ENCODE measurements around the gene PORCN. TPM values are rescaled to one million over a fixed set of nuclear protein-coding genes. Genes with fewer than 3 reads are reported as not detected.

The PORCN gene
- total and polyA plus RNA-seq, 2 of the 13 experiments (the other 11 are each of a cell fraction or from before 2014, with no cell fraction given) = 3.9 to 5.8 TPM

DNA sequence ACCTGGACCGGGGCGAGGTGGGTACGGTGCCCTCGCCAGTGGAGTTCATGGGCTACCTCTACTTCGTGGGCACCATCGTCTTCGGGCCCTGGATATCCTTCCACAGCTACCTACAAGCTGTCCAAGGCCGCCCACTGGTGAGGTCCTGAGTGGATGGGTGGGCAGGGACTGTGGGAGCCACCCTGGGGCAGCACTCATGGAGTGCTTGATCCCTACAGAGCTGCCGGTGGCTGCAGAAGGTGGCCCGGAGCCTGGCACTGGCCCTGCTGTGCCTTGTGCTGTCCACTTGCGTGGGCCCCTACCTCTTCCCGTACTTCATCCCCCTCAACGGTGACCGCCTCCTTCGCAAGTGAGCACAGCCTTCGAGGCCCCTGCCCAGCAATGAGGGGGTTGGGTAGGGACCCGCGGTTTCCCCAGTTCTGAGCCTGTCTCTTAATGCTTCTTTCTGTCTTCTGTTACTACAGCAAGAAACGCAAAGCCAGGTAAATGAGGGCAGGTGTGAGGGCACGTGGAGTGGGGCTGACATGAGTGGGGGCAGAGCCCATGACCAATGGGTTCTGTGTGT lies 3.7 kb downstream of the PORCN start:
- intact Hi-C loops (cut with micrococcal nuclease; ENCODE audit: unreplicated experiment) (no loop called here), in situ Hi-C loops (cut with HindIII; ENCODE audit: extremely low pct_ligation_motif_present, low pct_unique_long_range_greater_than_20kb) (no loop called here)
- H3K9ac ChIP-seq (ENCODE audit: insufficient read depth, low read depth, low read length) = no peak overlapping the region
- WGBS (ENCODE audit: low lambda C conversion rate) = 87% methylated on average over 8 of the region's 20 CpGs
- H3K27ac ChIP-seq (ENCODE audit: extremely low read length, insufficient read depth, low read length) = no peak overlapping the region
- H2AFZ ChIP-seq (ENCODE audit: low read length) = no peak overlapping the region
- FAIRE-seq (no peak), ATAC-seq (no peak), DNase-seq (ENCODE audit: low spot score) (no peak)
- H3K4me2 ChIP-seq (ENCODE audit: low read depth, low read length) = no peak overlapping the region
- no peaks in the 10 kb centered on the region for H3K27me3 ChIP-seq (ENCODE audit: control insufficient read depth in 1 of 2, insufficient read depth in 2 of 2, low read length in 2 of 2)
- TF ChIP-seq, protein P1, sequence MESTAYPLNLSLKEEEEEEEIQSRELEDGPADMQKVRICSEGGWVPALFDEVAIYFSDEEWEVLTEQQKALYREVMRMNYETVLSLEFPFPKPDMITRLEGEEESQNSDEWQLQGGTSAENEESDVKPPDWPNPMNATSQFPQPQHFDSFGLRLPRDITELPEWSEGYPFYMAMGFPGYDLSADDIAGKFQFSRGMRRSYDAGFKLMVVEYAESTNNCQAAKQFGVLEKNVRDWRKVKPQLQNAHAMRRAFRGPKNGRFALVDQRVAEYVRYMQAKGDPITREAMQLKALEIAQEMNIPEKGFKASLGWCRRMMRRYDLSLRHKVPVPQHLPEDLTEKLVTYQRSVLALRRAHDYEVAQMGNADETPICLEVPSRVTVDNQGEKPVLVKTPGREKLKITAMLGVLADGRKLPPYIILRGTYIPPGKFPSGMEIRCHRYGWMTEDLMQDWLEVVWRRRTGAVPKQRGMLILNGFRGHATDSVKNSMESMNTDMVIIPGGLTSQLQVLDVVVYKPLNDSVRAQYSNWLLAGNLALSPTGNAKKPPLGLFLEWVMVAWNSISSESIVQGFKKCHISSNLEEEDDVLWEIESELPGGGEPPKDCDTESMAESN (CRISPR knock-in tag; conservative IDR thresholded peaks at IDR 0.05) = no peak
- H3K4me3 ChIP-seq (replicated peaks in 1 of 3; ENCODE audit: insufficient read depth in 1 of 3, low read depth in 2 of 3, low read length in 3 of 3) = no peak overlapping the region
- no peaks in the 10 kb centered on the region for H3K4me1 ChIP-seq (ENCODE audit: insufficient read depth, low read length)
- H4K20me1 ChIP-seq (ENCODE audit: insufficient read depth, low read length) = no peaks in the 10 kb centered on the region
- H3K9me3 ChIP-seq (ENCODE audit: low read length) = no peaks in the 10 kb centered on the region
- CTCF ChIA-PET (ENCODE audit: low intra/inter-chr PET ratio, low total read pairs) = interaction anchor here (1.8 kb wide), 1 partner anchor 429 kb away, joined by 6 read pairs; no protein-coding TSS in a partner anchor
- no TSS peak for BruUV-seq (replicated peaks)
- no peaks in the 10 kb centered on the region for H3K36me3 ChIP-seq (replicated peaks in 1 of 2; ENCODE audit: control insufficient read depth in 1 of 2, insufficient read depth in 2 of 2, low read length in 2 of 2)
- H3K79me2 ChIP-seq (ENCODE audit: insufficient read depth, low read length) = no peaks in the 10 kb centered on the region
- POLR2A ChIA-PET = no interaction called here

DNA sequence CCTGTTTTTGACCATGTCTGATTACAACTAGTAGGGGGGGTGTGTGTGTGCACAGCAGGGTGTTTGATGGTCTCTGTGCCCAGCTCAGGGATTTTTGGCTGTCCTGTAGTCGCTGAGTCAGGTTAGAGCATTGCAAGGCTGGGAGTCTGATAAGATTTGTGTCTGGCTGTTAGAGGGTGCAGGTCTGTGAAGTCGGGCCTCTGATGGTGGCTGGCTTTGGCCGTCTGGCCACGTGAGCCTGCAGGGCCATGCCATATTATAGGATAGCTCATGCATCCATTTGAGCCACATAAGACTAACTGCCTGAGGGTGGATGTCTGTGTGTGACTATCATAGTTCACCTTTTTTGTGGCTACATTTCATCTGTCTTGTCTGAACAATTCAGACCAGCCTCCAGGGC lies 4.9 kb downstream of the PORCN start:
- FAIRE-seq = no peak
- Histone ChIP-seq H4K20me1 (ENCODE audit: insufficient read depth, low read length) (no peaks in the 10 kb centered on the region), H3K4me3 (replicated peaks in 1 of 3; ENCODE audit: insufficient read depth in 1 of 3, low read depth in 2 of 3, low read length in 3 of 3) (no peak overlapping the region), H3K27me3 (ENCODE audit: control insufficient read depth in 1 of 2, insufficient read depth in 2 of 2, low read length in 2 of 2) (no peaks in the 10 kb centered on the region), H3K9me3 (ENCODE audit: low read length) (no peaks in the 10 kb centered on the region), H2AFZ (ENCODE audit: low read length) (no peak overlapping the region), H3K4me1 (ENCODE audit: insufficient read depth, low read length) (no peaks in the 10 kb centered on the region), H3K9ac (ENCODE audit: insufficient read depth, low read depth, low read length) (no peak overlapping the region), H3K36me3 (replicated peaks in 1 of 2; ENCODE audit: control insufficient read depth in 1 of 2, insufficient read depth in 2 of 2, low read length in 2 of 2) (no peaks in the 10 kb centered on the region), H3K4me2 (ENCODE audit: low read depth, low read length) (no peak overlapping the region), H3K79me2 (ENCODE audit: insufficient read depth, low read length) (no peaks in the 10 kb centered on the region), H3K27ac (ENCODE audit: extremely low read length, insufficient read depth, low read length) (no peak overlapping the region)
- CTCF ChIA-PET (ENCODE audit: low intra/inter-chr PET ratio, low total read pairs) = no interaction called here
- in situ Hi-C loops (cut with HindIII; ENCODE audit: extremely low pct_ligation_motif_present, low pct_unique_long_range_greater_than_20kb) (no loop called here), intact Hi-C loops (cut with micrococcal nuclease; ENCODE audit: unreplicated experiment) (no loop called here)
- POLR2A ChIA-PET = no interaction called here
- TF ChIP-seq ZNF644 (CRISPR knock-in tag; IDR thresholded peaks at IDR 0.05; ENCODE audit: low read depth) (no peak), IKZF1 (IDR thresholded peaks at IDR 0.05) (no peak), HCFC1 (IDR thresholded peaks at IDR 0.05; ENCODE audit: low read depth, low read length) (no peak), FOSL2 (CRISPR knock-in tag; IDR thresholded peaks at IDR 0.05) (no peak), ZFP82 (CRISPR knock-in tag; IDR thresholded peaks at IDR 0.05; ENCODE audit: borderline replicate concordance) (no peak), MAF1 (CRISPR knock-in tag; IDR thresholded peaks at IDR 0.05; ENCODE audit: borderline replicate concordance) (no peak), DBP (CRISPR knock-in tag; IDR thresholded peaks at IDR 0.05; ENCODE audit: not compliant biosample characterization) (no peak), GTF3A (CRISPR knock-in tag; conservative IDR thresholded peaks at IDR 0.05) (no peak), MYNN (CRISPR knock-in tag; IDR thresholded peaks at IDR 0.05; ENCODE audit: low read depth) (no peak)
- no TSS peak for BruUV-seq (replicated peaks)
- 85% methylated on average over 3 of the region's 4 CpGs for WGBS (ENCODE audit: low lambda C conversion rate)
- DNase-seq (ENCODE audit: low spot score) = no peak
- no peak for ATAC-seq

All from HepG2 (cell line).